H1 (cell line): ENCODE data around the gene PROX2. TPM values are rescaled to one million over a fixed set of nuclear protein-coding genes. Genes with fewer than 3 reads are reported as not detected.

Experiments
- CTCF ChIA-PET: fragments of 300-600 bp; sonication (Branson Sonifier 250); formaldehyde crosslinking; loops from one replicate; lab custom pipeline; 2021; ENCODE audit not compliant: partially characterized antibody; lab: Charles Lee
- POLR2A ChIA-PET: fragments of 300-600 bp; sonication (Branson Sonifier 250); formaldehyde crosslinking; loops from one replicate; lab custom pipeline; 2021; ENCODE audit warnings: inconsistent platforms; ENCODE audit not compliant: partially characterized antibody; lab: Charles Lee
- DNase-seq, 2 experiments: peaks; one replicate each; pipeline versions ENCODE4 v3.0.0 to v3.0.0-alpha.2; 2010 to 2022; ENCODE audit warnings: low spot score in 2 of 2, low read depth in 1 of 2, mixed read lengths in 1 of 2
- FAIRE-seq: peaks from 2 replicates; lab custom pipeline; 2011; peaks lifted over from hg19 to GRCh38; lab: Jason Lieb, UNC
- H2AFZ ChIP-seq: 2 replicates; pipeline ENCODE4 v1.8.1; 2012; ENCODE audit warnings: low read length, inconsistent platforms
- H2AK5ac ChIP-seq: 2 replicates; pipeline ENCODE4 v1.6.1; 2013; ENCODE audit warnings: low read depth, low read length
- H2BK120ac ChIP-seq: replicated peaks from 2 replicates; pipeline ENCODE3; 2013; ENCODE audit warnings: low read depth, low read length, inconsistent platforms
- H2BK12ac ChIP-seq: 2 replicates; pipeline ENCODE4 v1.6.1; 2013; ENCODE audit warnings: low read depth, low read length
- H2BK15ac ChIP-seq: 2 replicates; pipeline ENCODE4 v1.6.1; 2013; ENCODE audit warnings: low read length
- H2BK20ac ChIP-seq: 2 replicates; pipeline ENCODE4 v1.6.1; 2013; ENCODE audit warnings: low read length
- H2BK5ac ChIP-seq: 2 replicates; pipeline ENCODE4 v1.6.1; 2013; ENCODE audit warnings: low read depth, low read length
- H3K14ac ChIP-seq: 2 replicates; pipeline ENCODE4 v1.6.1; 2013; ENCODE audit warnings: inconsistent platforms; ENCODE audit not compliant: insufficient read length
- H3K18ac ChIP-seq: 2 replicates; pipeline ENCODE4 v1.6.1; 2013; ENCODE audit warnings: low read length; ENCODE audit errors: extremely low read depth
- H3K23ac ChIP-seq: 2 replicates; pipeline ENCODE4 v1.6.1; 2013; ENCODE audit warnings: inconsistent platforms; ENCODE audit not compliant: insufficient read length
- H3K23me2 ChIP-seq: 2 replicates; pipeline ENCODE4 v1.6.1; 2013; ENCODE audit warnings: low read depth, low read length
- H3K27ac ChIP-seq: 2 replicates; pipeline ENCODE4 v1.6.1; 2011; ENCODE audit warnings: low read depth, low read length, inconsistent platforms
- H3K27me3 ChIP-seq, 4 experiments: replicated peaks in 1 of 4; 1 replicate in 1 of 4; 2 replicates in 3 of 4; pipeline versions ENCODE4 v1.6.1 to v1.8.1; 2011 to 2013; ENCODE audit warnings: low read length in 3 of 4, mild to moderate bottlenecking in 3 of 4, inconsistent platforms in 2 of 4, mixed read lengths in 2 of 4, moderate library complexity in 1 of 4; ENCODE audit not compliant: control insufficient read depth in 3 of 4, insufficient read depth in 3 of 4; ENCODE audit errors: extremely low read depth in 1 of 4
- H3K36me3 ChIP-seq, 4 experiments: 2 replicates each; pipeline versions ENCODE4 v1.6.1 to v1.8.1; 2011 to 2013; ENCODE audit warnings: mild to moderate bottlenecking in 4 of 4, low read length in 3 of 4, moderate library complexity in 2 of 4, control low read depth in 1 of 4, inconsistent platforms in 1 of 4; ENCODE audit not compliant: insufficient read depth in 4 of 4, control insufficient read depth in 2 of 4
- H3K4ac ChIP-seq: replicated peaks from 2 replicates; pipeline ENCODE3; 2013; ENCODE audit warnings: low read length, low read depth, mixed read lengths, inconsistent platforms; ENCODE audit not compliant: insufficient read length
- H3K4me1 ChIP-seq, 4 experiments: replicated peaks in 1 of 4; 1 replicate in 1 of 4; 2 replicates in 3 of 4; pipeline versions ENCODE4 v1.6.1 to v1.8.1; 2011 to 2013; ENCODE audit warnings: low read length in 3 of 4, inconsistent platforms in 2 of 4, mixed read lengths in 1 of 4; ENCODE audit not compliant: insufficient read depth in 4 of 4, control insufficient read depth in 3 of 4
- H3K4me2 ChIP-seq, 2 experiments: 2 replicates each; pipeline versions ENCODE4 v1.6.1 to v1.8.1; 2011 to 2013; ENCODE audit warnings: low read depth in 2 of 2, low read length in 2 of 2, control low read depth in 1 of 2, inconsistent platforms in 1 of 2, mild to moderate bottlenecking in 1 of 2; ENCODE audit not compliant: insufficient read depth in 1 of 2
- H3K4me3 ChIP-seq, 4 experiments: fragments of 200-600, 300-600 bp in 1 of 4; sonication (generic), shearing (Covaris generic), sonication (Bioruptor Twin) in 1 of 4; 2 replicates each; pipeline versions ENCODE4 v1.5.1 to v1.8.1; 2011 to 2016; ENCODE audit warnings: low read length in 4 of 4, low read depth in 3 of 4, control low read depth in 2 of 4, inconsistent platforms in 2 of 4, mild to moderate bottlenecking in 2 of 4, mixed read lengths in 1 of 4, moderate library complexity in 1 of 4; ENCODE audit not compliant: insufficient read depth in 2 of 4; ENCODE audit errors: extremely low read depth in 1 of 4
- H3K56ac ChIP-seq: replicated peaks from 2 replicates; pipeline ENCODE3; 2013; ENCODE audit warnings: low read depth, mild to moderate bottlenecking, mixed read lengths, low read length, inconsistent platforms; ENCODE audit not compliant: insufficient read length
- H3K79me1 ChIP-seq: 2 replicates; pipeline ENCODE4 v1.6.1; 2013; ENCODE audit warnings: low read depth, low read length, control low read depth
- H3K79me2 ChIP-seq, 2 experiments: 2 replicates each; pipeline versions ENCODE4 v1.6.1 to v1.8.1; 2012 to 2013; ENCODE audit warnings: low read length in 2 of 2, mild to moderate bottlenecking in 2 of 2, inconsistent platforms in 1 of 2; ENCODE audit not compliant: insufficient read depth in 2 of 2, control insufficient read depth in 1 of 2
- H3K9ac ChIP-seq, 4 experiments: replicated peaks in 1 of 4; 1 replicate in 1 of 4; 2 replicates in 3 of 4; pipeline versions ENCODE4 v1.6.1 to v1.8.1; 2011 to 2013; ENCODE audit warnings: low read depth in 3 of 4, low read length in 3 of 4, control low read depth in 2 of 4, mild to moderate bottlenecking in 2 of 4, moderate library complexity in 2 of 4, inconsistent platforms in 1 of 4; ENCODE audit errors: extremely low read depth in 1 of 4
- H3K9me3 ChIP-seq, 2 experiments: 2 replicates each; pipeline versions ENCODE4 v1.6.1 to v1.8.1; 2012 to 2013; ENCODE audit warnings: mild to moderate bottlenecking in 2 of 2, moderate library complexity in 2 of 2, control low read depth in 1 of 2, inconsistent platforms in 1 of 2, low read depth in 1 of 2, low read length in 1 of 2, mixed read lengths in 1 of 2; ENCODE audit not compliant: insufficient read depth in 2 of 2
- H4K20me1 ChIP-seq, 2 experiments: replicated peaks in 1 of 2; 2 replicates each; pipeline versions ENCODE3 to v1.8.1; 2011 to 2013; ENCODE audit warnings: inconsistent platforms in 2 of 2, low read length in 2 of 2, mild to moderate bottlenecking in 1 of 2; ENCODE audit not compliant: insufficient read depth in 2 of 2, control insufficient read depth in 1 of 2
- H4K5ac ChIP-seq: 2 replicates; pipeline ENCODE4 v1.6.1; 2013; ENCODE audit warnings: low read length, low read depth, mixed read lengths, inconsistent platforms; ENCODE audit not compliant: insufficient read length
- H4K8ac ChIP-seq: 2 replicates; pipeline ENCODE4 v1.8.0; 2013; ENCODE audit warnings: mild to moderate bottlenecking, moderate library complexity, low read length, inconsistent platforms; ENCODE audit not compliant: insufficient read depth; ENCODE audit errors: extremely low read depth
- H4K91ac ChIP-seq: replicated peaks from 2 replicates; pipeline ENCODE3; 2013; ENCODE audit warnings: low read length, mixed read lengths, inconsistent platforms; ENCODE audit not compliant: insufficient read length
- E2F6 ChIP-seq: IDR thresholded peaks from 2 replicates; pipeline ENCODE4 v1.6.1; 2012; ENCODE audit warnings: inconsistent platforms
- SIX5 ChIP-seq: IDR thresholded peaks from 2 replicates; pipeline ENCODE4 v1.6.1; 2011; ENCODE audit warnings: mild to moderate bottlenecking, low read depth, low read length
- USF2 ChIP-seq: IDR thresholded peaks from 2 replicates; pipeline ENCODE4 v1.6.1; 2011; ENCODE audit warnings: low read length, improper control_type of control experiment
- WGBS, 2 experiments: shearing (Covaris generic) in 1 of 2; methylation state at CpG; one replicate each; pipeline versions ENCODE4 v1.1.6 to v1.1.7; 2013 to 2015; ENCODE audit warnings: low lambda C conversion rate in 2 of 2, mixed read lengths in 2 of 2, inconsistent platforms in 1 of 2, low coverage in 1 of 2, missing lambda C conversion rate in 1 of 2; ENCODE audit not compliant: insufficient replicate concordance in 2 of 2, insufficient coverage in 1 of 2, insufficient read length in 1 of 2; ENCODE audit errors: extremely low coverage in 1 of 2, missing lambda C conversion rate in 1 of 2; 5-methylcytosine and 5-hydroxymethylcytosine counted together
- polyA plus RNA-seq, 7 experiments: library from polyadenylated mRNA; depleted of rRNA in 3 of 7; stranded (reverse) in 5 of 7; unstranded in 2 of 7; fragments of >200 nt in 5 of 7; fragments of 200-250 nt in 2 of 7; gene quantifications; 1 replicate in 5 of 7; 2 replicates in 1 of 7; 4 replicates in 1 of 7; pipeline versions ENCODE4 v1.2.1 to v1.2.3, GENCODE V29; 2011 to 2013; ENCODE audit warnings: missing spikeins in 2 of 7, mixed read lengths in 2 of 7
- total RNA-seq: library from RNA; stranded (reverse); fragmentation: NEBNext Ultra II Directional; extraction: Animal tissue kit (Norgen Biotek cat#: 25700); gene quantifications from 2 replicates; pipeline ENCODE4 v1.2.1, GENCODE V29; 2021

PROX2 gene
- total and polyA plus RNA-seq, 2 of the 8 experiments (the other 6 are each of a cell fraction or from before 2014, with no cell fraction given), result 0.03 TPM; not detected in 1

- Histone ChIP-seq H3K4me1 (no peaks in the 10 kb centered on the region; a peak in 1 of 7 replicates), H3K56ac (no peak overlapping the region), H3K23me2 (no peaks in the 10 kb centered on the region), H3K79me1 (no peaks in the 10 kb centered on the region), H4K8ac (no peak overlapping the region), H2BK5ac (no peak overlapping the region), H4K20me1 (peaks cover 2 to 8% of the 10 kb centered on the region in 2 experiments), H3K27ac (no peak overlapping the region), H3K18ac (no peak overlapping the region), H3K4ac (no peak overlapping the region), H2BK15ac (no peak overlapping the region), H2BK12ac (no peak overlapping the region), H4K91ac (no peak overlapping the region), H3K27me3 (no peaks in the 10 kb centered on the region), H2AFZ (no peak overlapping the region), H3K4me3 (no peak overlapping the region), H2BK120ac (no peak overlapping the region), H3K9ac (no peak overlapping the region), H3K23ac (no peak overlapping the region), H2AK5ac (no peak overlapping the region), H2BK20ac (no peak overlapping the region), H4K5ac (no peak overlapping the region), H3K14ac (no peak overlapping the region), H3K4me2 (no peak overlapping the region), H3K36me3 (peaks cover 0 to 4% (median 0%) of the 10 kb centered on the region in 4 experiments; a peak in 1 of 8 replicates), H3K79me2 (no peaks in the 10 kb centered on the region), H3K9me3 (no peaks in the 10 kb centered on the region)
- TF ChIP-seq E2F6, result no peak
- no peak for TF ChIP-seq SIX5
- TF ChIP-seq USF2, result no peak
- WGBS, 2 experiments, result 88% methylated on average over 12 of the region's 14 CpGs; no CpG with 5 or more reads in 1 of the 2 experiments
- DNase-seq (no peak), FAIRE-seq (no peak)
- ChIA-PET CTCF (interaction anchor here (1.0 to 24.8 kb wide), 9 partner anchors 8 to 177 kb away, joined by 3 to 509 read pairs (median 26); partner anchors contain the start of genes PGF, PROX2 and RPS6KL1), POLR2A (interaction anchor here (0.9 to 3.9 kb wide), 4 partner anchors 9 to 56 kb away, joined by 3 to 16 read pairs (median 6); partner anchors contain the start of genes PGF and RPS6KL1)
Observed at GRCh38 chr14:74909501-74909900, 33.6 kb upstream of the PROX2 start.
